GM12892 (cell line): ENCODE measurements around the gene GFRA4.

Experiments
- DNase-seq: peaks from one replicate; pipeline ENCODE4 v3.0.0; 2011; ENCODE audit not compliant: insufficient read length
- FAIRE-seq: peaks from 2 replicates; lab custom pipeline; 2011; peaks lifted over from hg19 to GRCh38; lab: Jason Lieb, UNC
- POLR2A ChIP-seq: IDR thresholded peaks from 2 replicates; pipeline ENCODE4 v1.6.1; 2011; ENCODE audit warnings: low read depth, low read length, control low read depth
- POLR2AphosphoS5 ChIP-seq: IDR thresholded peaks from 2 replicates; pipeline ENCODE4 v1.6.1; 2011; ENCODE audit warnings: low read depth, low read length, control low read depth
- TAF1 ChIP-seq: IDR thresholded peaks from 2 replicates; pipeline ENCODE4 v1.6.1; 2011; ENCODE audit warnings: low read depth, mild to moderate bottlenecking, control low read depth, low read length, borderline replicate concordance

The GFRA4 gene

DNA sequence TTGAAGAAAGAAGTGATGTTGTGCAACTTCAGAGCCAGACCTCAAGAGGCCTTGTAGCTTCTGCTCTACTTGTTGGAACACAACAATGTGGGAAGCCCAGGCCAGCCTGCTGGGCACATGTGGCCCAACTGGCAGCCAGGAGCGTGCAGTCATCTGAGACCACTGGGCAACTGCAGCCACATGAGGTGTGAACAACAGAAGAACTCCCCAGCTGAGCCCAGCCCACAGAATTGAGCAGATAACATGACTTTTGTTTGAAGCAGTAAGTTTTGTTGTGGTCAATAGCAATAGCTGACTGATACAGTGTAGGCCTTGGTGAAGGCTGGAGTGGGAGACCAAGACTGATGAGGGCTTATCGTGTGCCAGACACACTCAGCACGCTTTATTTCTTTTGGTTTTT is 27.2 kb upstream of the GFRA4 start:
- DNase-seq (no peak), FAIRE-seq (no peak)
- TF ChIP-seq POLR2AphosphoS5 (no peak), POLR2A (no peak)

DNA sequence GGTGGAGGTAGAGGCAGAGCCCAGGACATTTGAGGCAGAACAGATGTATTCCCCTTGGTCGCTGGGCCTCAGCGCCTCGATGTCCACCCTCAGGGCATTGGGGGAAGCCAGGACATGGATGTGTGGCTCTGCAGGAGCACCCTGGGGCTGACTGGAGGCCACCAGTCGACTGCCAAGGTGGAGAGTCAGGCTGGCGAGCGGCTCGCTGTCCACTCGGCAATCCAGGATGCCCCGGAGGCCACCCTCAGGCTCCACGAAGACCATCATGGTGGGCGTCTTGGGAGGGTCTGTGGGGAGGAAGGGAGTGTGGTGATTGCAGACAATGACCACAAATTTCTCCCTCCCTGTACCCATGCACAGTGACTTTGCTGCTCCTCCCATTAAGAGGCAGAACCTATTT is 26.8 kb upstream of the GFRA4 start:
- TF ChIP-seq POLR2AphosphoS5 (no peak), POLR2A (no peak), TAF1 (no peak)
- FAIRE-seq = no peak
- no peak for DNase-seq

DNA sequence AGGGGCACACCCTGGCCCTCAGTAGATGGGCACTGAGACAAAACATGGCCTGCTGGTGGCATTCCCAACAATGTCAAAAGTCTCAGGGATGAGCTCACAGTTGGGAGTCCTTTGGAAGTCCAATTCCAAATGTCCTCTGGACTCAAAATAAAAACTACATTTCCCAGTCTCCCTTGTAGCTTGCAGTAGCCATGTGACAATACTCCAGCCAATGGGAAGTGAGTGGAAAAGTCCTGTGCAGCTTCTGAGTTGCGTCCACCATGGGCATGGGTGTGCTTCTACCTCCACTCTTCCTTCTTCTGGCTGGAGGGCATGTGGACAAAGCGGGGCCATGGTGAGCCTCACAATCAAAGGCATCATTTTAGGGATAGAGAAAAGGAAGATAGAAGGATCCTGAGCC is 24.5 kb upstream of the GFRA4 start:
- FAIRE-seq = no peak
- DNase-seq = no peak
- no peak for TF ChIP-seq POLR2AphosphoS5

DNA sequence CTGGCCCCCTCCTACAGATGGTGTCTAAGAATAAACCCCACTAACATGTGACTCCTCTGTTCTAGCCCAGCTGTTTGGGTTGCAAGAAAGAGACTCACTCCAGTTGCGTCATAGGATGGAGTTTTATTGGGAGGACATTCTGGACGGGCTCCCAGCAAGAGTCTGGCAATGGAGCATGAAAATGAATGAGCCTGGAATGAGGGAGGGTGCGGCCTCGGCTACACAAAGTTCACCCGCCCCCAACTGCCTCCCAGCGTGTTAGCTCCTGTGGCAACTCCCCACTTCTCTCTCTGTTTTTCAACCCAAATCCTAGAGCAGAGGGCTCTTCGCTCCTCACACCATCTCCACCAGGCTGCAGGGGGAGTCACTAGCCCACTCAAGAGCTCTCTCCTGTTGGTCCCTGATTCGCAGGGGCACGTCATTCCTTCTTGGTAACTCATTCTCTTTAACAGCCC is 23.7 kb upstream of the GFRA4 start:
- TF ChIP-seq TAF1 (no peak), POLR2AphosphoS5 (no peak), POLR2A (no peak)
- no peak for DNase-seq
- no peak for FAIRE-seq

DNA sequence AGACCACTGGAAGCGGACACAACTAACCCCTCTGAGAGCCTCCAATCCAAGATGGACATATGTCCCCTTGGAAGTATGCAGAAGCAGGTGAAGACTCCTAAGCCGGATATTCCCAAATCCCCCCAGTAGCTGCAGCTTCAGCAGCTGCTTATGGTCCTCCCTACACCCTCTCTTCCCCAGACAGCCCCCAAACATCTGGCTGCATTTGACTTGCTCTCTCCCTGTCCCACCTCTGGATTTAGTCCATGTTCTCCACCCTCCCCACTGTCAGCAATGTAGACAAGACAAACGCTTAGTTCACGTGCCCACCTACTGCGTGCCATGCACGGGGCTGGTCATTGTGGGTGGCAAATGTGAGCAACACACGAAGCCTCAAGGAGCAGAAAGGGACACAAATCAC is 23.2 kb upstream of the GFRA4 start:
- no peak for FAIRE-seq

DNA sequence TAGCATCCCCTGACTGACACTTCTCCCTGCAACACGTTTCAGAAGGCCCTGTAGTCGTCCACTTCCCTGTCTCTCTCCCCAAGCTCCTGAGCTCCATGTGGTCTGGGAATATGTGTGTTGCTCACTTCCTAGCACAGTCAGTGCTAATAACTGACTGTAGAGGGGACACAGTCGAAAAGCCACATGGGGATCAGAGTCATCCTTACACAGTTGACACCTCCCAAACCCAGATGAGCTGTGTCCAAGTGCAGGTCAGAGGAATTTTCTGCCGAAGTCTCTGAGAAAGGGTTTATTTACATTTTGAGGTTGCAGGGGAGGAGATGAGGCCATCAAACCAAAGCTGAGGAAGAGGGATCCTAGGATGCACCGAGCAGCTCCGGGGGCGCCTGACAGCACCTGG is 22.1 kb upstream of the GFRA4 start:
- DNase-seq = no peak
- no peak for FAIRE-seq
- no peak for TF ChIP-seq TAF1
- TF ChIP-seq POLR2AphosphoS5 = no peak
- TF ChIP-seq POLR2A = no peak

More for the DNA sequence above, 23.2 kb upstream of the GFRA4 start:
- TF ChIP-seq POLR2A (no peak), TAF1 (no peak), POLR2AphosphoS5 (no peak)
- DNase-seq = no peak

DNA sequence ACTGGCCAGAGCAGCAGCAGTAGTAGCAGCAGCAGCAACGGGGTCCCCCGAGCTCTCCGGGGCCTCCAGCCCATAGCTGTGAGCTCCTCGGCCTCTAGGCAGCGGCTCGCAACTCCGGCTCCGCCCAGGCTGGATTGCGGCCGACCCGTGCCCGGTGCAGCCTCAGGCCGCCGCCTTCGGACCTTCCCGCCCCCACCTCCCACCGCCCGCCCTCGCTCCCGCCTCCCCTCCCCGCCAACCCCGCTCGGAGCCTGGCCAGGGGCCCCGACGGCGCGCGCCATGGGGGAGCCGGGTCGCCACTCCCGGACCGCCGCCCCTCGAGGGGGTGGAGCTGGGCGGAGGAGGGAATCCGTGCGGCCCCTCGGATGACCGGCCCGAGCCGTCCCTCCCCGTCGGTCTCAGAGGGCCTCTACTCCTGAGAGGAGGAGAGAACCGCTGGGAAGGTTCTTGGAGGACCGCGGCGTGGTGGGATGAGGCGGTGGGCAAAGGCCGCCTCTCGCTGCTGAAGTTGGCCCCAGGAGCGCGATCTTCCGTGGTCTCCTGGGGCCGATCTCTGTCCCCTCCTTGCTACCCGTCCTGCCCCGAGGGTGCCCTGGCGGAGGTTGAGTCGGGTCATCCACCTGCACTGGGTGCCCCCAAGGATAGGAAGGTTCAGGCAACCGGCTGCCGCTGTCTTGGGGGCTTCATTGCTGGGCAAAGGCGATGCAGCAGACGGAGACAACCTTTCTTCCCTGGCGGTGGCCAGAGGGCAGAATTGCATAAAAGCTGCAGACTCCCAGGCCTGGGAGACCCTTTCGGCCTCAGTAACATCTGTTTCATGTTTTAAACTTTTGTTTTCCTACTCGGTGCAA is 19.0 kb upstream of the GFRA4 start, which contains the start of gene ADAM33:
Gene ADAM33, minus strand, starts transcription at position 80 of the 851 bp plus-strand sequence. Its CDS starts 6 bp downstream, at position 74.
- no peak for TF ChIP-seq POLR2AphosphoS5
- no peak for TF ChIP-seq TAF1
- no peak for TF ChIP-seq POLR2A
- DNase-seq (no peak), FAIRE-seq (no peak)

GRCh38 chr20:3681352-3681930 is 18.2 kb upstream of the GFRA4 start:
- no peak for TF ChIP-seq TAF1
- no peak for TF ChIP-seq POLR2A
- no peak for TF ChIP-seq POLR2AphosphoS5
- DNase-seq (no peak), FAIRE-seq (no peak)

DNA sequence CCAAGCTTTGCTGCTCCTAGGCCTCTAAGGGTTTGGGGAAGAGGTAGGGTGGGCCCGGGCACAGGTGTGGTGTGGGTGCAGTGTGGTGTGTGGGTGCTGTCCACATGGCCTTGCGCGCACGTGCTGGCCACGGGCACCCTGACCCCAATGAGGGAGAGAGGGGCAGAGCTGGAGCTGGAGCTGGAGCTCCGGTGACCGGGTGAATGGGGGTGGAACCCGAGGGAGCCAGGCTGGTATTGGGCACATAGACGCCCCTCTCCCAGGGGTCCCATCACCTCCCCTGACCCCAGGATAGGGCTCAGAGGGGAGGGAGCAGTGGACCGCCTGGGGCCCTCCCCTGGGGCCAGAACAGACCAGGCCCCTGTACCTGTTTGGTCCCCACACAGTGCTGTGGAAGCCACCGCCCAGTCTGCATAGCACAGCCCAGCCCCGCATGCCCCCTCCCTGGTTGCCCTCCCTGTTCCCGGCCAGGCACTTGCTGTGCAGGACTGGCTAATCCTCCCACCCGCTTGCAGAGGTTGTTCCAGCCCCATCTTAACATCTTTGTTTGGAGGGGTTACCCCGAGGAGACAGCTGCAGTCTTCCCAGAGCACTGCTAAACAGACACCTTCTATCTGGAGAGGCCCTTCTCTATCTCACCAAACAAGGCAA is 17.6 kb upstream of the GFRA4 start:
- DNase-seq (no peak), FAIRE-seq (no peak)
- TF ChIP-seq POLR2AphosphoS5 = no peak
- no peak for TF ChIP-seq POLR2A
- TF ChIP-seq TAF1 = no peak

- FAIRE-seq (no peak), DNase-seq (no peak)
- TF ChIP-seq TAF1 (no peak), POLR2A (no peak), POLR2AphosphoS5 (no peak)
These were observed 16.8 kb upstream of the GFRA4 start for GRCh38 chr20:3679749-3680700.

GRCh38 chr20:3678856-3679720 is 15.9 kb upstream of the GFRA4 start:
- TF ChIP-seq POLR2AphosphoS5 (no peak), TAF1 (no peak), POLR2A (no peak)
- DNase-seq = no peak
- FAIRE-seq = no peak

GRCh38 chr20:3678198-3678597 is 15.0 kb upstream of the GFRA4 start:
- FAIRE-seq (no peak), DNase-seq (no peak)
- TF ChIP-seq POLR2A (no peak), POLR2AphosphoS5 (no peak), TAF1 (no peak)
